Skeletal muscle tissue (tissue), 4 donors: ENCODE measurements around the gene ANO2. TPM values are rescaled to one million over a fixed set of nuclear protein-coding genes. Genes with fewer than 3 reads are reported as not detected.

Experiments
- H3K27ac ChIP-seq: one replicate; pipeline ENCODE4 v1.7.0; 2013; ENCODE audit warnings: mild to moderate bottlenecking, low read depth, low read length, inconsistent platforms
- H3K27me3 ChIP-seq, 3 donors: one replicate each; pipeline ENCODE4 v1.7.0; 2013; ENCODE audit warnings: low read length in 3 of 3; ENCODE audit not compliant: control insufficient read depth in 3 of 3, insufficient read depth in 3 of 3
- H3K36me3 ChIP-seq, 3 donors: one replicate each; pipeline ENCODE4 v1.7.0; 2013; ENCODE audit warnings: low read length in 3 of 3; ENCODE audit not compliant: control insufficient read depth in 3 of 3, insufficient read depth in 3 of 3
- H3K4me1 ChIP-seq, 3 donors: one replicate each; pipeline ENCODE4 v1.7.0; 2013; ENCODE audit warnings: low read length in 3 of 3, mild to moderate bottlenecking in 3 of 3; ENCODE audit not compliant: control insufficient read depth in 3 of 3, insufficient read depth in 3 of 3
- H3K4me3 ChIP-seq, 3 donors: one replicate each; pipeline ENCODE4 v1.7.0; 2013; ENCODE audit warnings: low read length in 3 of 3
- H3K9ac ChIP-seq, 3 donors: one replicate each; pipeline ENCODE4 v1.7.0; 2013; ENCODE audit warnings: low read length in 3 of 3, mild to moderate bottlenecking in 3 of 3, moderate library complexity in 2 of 3, low read depth in 1 of 3
- H3K9me3 ChIP-seq, 3 donors: one replicate each; pipeline ENCODE4 v1.7.0; 2013; ENCODE audit warnings: low read length in 3 of 3; ENCODE audit not compliant: control insufficient read depth in 3 of 3
- total RNA-seq: library from RNA; depleted of rRNA; stranded (reverse); fragments of >200 nt; gene quantifications from one replicate; pipeline ENCODE4 v1.2.3, GENCODE V29; 2014
- donor health status: Osteomylitis.

ANO2 gene
- total RNA-seq, 1 donor from 2014 or later = 4.7 TPM

DNA sequence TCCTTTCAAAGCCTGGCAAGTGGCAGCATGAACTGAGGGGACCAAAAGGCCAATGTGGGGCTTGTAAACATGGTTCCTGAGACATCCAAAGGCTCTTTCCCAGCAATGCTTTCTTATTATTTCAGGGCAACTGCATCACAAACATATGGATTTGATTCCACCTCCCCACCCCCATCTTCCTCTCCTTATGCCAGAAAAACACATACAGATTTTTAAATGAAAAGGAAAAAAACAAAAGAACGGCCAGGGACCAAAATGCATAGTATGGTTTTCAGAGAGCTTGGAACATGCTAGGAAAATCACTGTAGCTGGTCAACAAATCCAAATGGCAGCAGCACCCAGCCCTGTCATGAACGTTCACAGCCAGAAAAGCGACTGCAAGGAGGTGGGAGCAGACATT lies 167.6 kb downstream of the ANO2 start:
- Histone ChIP-seq H3K4me1 (no peaks in the 10 kb centered on the region), H3K9me3 (no peaks in the 10 kb centered on the region), H3K4me3 (no peak overlapping the region), H3K27ac (no peak overlapping the region), H3K36me3 (no peaks in the 10 kb centered on the region), H3K27me3 (peaks cover 0 to 14% (median 4%) of the 10 kb centered on the region in 3 donors), H3K9ac (no peak overlapping the region)

- Histone ChIP-seq H3K4me3 (no peak overlapping the region), H3K27me3 (peaks cover 0 to 14% (median 4%) of the 10 kb centered on the region in 3 donors), H3K36me3 (no peaks in the 10 kb centered on the region), H3K27ac (no peak overlapping the region), H3K4me1 (no peaks in the 10 kb centered on the region), H3K9me3 (no peaks in the 10 kb centered on the region), H3K9ac (no peak overlapping the region)
Measured at GRCh38 chr12:5776091-5776490, 169.0 kb downstream of the ANO2 start.

GRCh38 chr12:5773550-5773949 lies 171.5 kb downstream of the ANO2 start:
- H3K27ac ChIP-seq = no peak overlapping the region
- no peaks in the 10 kb centered on the region for H3K36me3 ChIP-seq
- peaks cover 0 to 16% (median 4%) of the 10 kb centered on the region in 3 donors for H3K27me3 ChIP-seq
- no peaks in the 10 kb centered on the region for H3K9me3 ChIP-seq
- no peak overlapping the region for H3K4me3 ChIP-seq
- peaks cover 0 to 2% (median 0%) of the 10 kb centered on the region in 3 donors for H3K4me1 ChIP-seq
- H3K9ac ChIP-seq = no peak overlapping the region

DNA sequence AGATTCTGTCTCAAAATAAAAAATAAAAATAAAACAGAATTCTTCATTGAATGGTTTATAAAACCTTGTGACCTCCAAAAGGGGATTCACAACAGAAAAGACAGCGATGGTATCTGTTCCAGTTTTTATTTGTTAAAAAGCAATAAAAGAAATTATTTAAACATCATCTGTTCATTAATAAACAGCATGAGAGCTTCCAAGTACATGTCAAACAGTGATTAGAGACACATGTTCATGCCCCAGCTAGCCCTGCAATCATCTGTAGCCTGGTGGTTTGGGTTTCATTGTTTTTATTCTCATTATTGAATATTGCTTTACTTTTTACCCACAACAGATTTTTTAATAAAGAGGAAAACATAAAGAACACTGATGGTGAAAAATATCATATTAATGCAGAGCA lies 173.3 kb downstream of the ANO2 start:
- Histone ChIP-seq H3K27me3 (peaks cover 0 to 12% (median 4%) of the 10 kb centered on the region in 3 donors), H3K9me3 (peaks cover 0 to 2% (median 0%) of the 10 kb centered on the region in 3 donors), H3K9ac (no peak overlapping the region), H3K4me1 (peaks cover 0 to 2% (median 0%) of the 10 kb centered on the region in 3 donors), H3K36me3 (no peaks in the 10 kb centered on the region), H3K4me3 (no peak overlapping the region), H3K27ac (no peak overlapping the region)

GRCh38 chr12:5770727-5771126 lies 174.3 kb downstream of the ANO2 start:
- H3K27me3 ChIP-seq = peaks cover 0 to 9% (median 4%) of the 10 kb centered on the region in 3 donors
- H3K36me3 ChIP-seq = no peaks in the 10 kb centered on the region
- no peak overlapping the region for H3K27ac ChIP-seq
- peaks cover 0 to 2% (median 0%) of the 10 kb centered on the region in 3 donors for H3K9me3 ChIP-seq
- no peak overlapping the region for H3K9ac ChIP-seq
- H3K4me3 ChIP-seq = no peak overlapping the region
- peaks cover 0 to 2% (median 0%) of the 10 kb centered on the region in 3 donors for H3K4me1 ChIP-seq

GRCh38 chr12:5768581-5769196 lies 176.4 kb downstream of the ANO2 start:
- H3K4me3 ChIP-seq = no peak overlapping the region
- peaks cover 0 to 2% (median 0%) of the 10 kb centered on the region in 3 donors for H3K4me1 ChIP-seq
- no peak overlapping the region for H3K9ac ChIP-seq
- peaks cover 0 to 2% (median 0%) of the 10 kb centered on the region in 3 donors for H3K9me3 ChIP-seq
- H3K27ac ChIP-seq = no peak overlapping the region
- peaks cover 0 to 9% (median 2%) of the 10 kb centered on the region in 3 donors for H3K27me3 ChIP-seq
- H3K36me3 ChIP-seq = no peaks in the 10 kb centered on the region

GRCh38 chr12:5768171-5768570 lies 176.9 kb downstream of the ANO2 start:
- no peaks in the 10 kb centered on the region for H3K36me3 ChIP-seq
- peaks cover 0 to 2% (median 0%) of the 10 kb centered on the region in 3 donors for H3K9me3 ChIP-seq
- H3K27ac ChIP-seq = no peak overlapping the region
- H3K4me1 ChIP-seq = peaks cover 0 to 2% (median 0%) of the 10 kb centered on the region in 3 donors
- H3K27me3 ChIP-seq = peaks cover 0 to 9% (median 0%) of the 10 kb centered on the region in 3 donors
- H3K4me3 ChIP-seq = no peak overlapping the region
- no peak overlapping the region for H3K9ac ChIP-seq

DNA sequence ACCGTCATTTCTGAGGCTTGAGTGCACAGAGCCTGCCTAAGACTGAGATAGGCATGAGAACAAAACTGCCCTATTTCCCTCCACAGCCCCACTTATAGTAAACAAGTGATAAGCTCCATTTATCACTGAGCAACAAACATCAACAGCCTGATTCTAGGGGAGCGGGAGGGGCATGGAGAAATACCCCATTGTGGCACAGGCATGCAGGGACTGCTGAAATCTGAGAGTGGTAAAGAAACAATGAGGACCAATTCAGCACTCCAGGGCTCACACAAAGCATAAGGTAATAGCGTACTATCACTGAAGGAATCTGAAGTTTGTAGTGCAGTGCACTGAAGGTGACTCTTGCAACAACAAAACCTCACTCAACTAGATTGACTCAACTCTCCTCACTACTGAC lies 186.7 kb downstream of the ANO2 start:
- H3K9me3 ChIP-seq = no peaks in the 10 kb centered on the region
- H3K4me3 ChIP-seq = no peak overlapping the region
- H3K27ac ChIP-seq = no peak overlapping the region
- H3K27me3 ChIP-seq = peaks cover 0 to 6% (median 5%) of the 10 kb centered on the region in 3 donors
- H3K4me1 ChIP-seq = no peaks in the 10 kb centered on the region
- H3K9ac ChIP-seq = no peak overlapping the region
- H3K36me3 ChIP-seq = no peaks in the 10 kb centered on the region

DNA sequence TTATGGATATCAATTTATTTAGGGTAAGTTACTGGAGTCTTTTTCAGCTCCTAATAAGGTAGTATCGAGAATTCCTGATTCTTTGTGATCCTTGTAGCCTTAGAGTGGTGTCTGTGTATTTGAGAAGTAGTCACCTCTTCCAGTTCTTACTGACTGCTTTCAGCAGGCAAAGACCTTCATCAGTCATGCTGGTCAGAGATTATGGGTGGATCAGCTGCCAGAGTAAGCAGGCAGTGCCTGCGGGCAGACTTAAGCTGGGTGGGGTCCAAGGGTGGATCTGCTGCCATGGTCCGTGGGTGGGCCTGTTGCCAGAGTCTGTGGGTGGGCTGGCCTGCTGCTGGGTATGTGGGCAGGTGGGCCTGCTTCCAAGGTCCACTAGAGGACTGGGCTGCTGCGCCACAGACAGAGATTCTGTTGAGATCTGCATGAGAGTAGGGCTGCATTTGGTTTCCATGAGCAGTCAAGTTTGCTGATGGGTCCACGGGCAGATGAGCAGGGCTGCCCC lies 188.7 kb downstream of the ANO2 start:
- H3K9me3 ChIP-seq = no peaks in the 10 kb centered on the region
- no peak overlapping the region for H3K27ac ChIP-seq
- no peaks in the 10 kb centered on the region for H3K4me1 ChIP-seq
- no peaks in the 10 kb centered on the region for H3K36me3 ChIP-seq
- peaks cover 0 to 6% (median 5%) of the 10 kb centered on the region in 3 donors for H3K27me3 ChIP-seq
- H3K9ac ChIP-seq = no peak overlapping the region
- no peak overlapping the region for H3K4me3 ChIP-seq

- no peak overlapping the region for H3K9ac ChIP-seq
- H3K36me3 ChIP-seq = no peaks in the 10 kb centered on the region
- no peaks in the 10 kb centered on the region for H3K4me1 ChIP-seq
- no peak overlapping the region for H3K4me3 ChIP-seq
- no peak overlapping the region for H3K27ac ChIP-seq
- H3K9me3 ChIP-seq = no peaks in the 10 kb centered on the region
- H3K27me3 ChIP-seq = peaks cover 0 to 4% (median 3%) of the 10 kb centered on the region in 3 donors
Measured at GRCh38 chr12:5748027-5748426, 197.0 kb downstream of the ANO2 start.
